GM19193 (cell line): ENCODE measurements around the gene MLIP.

Source experiments
- POLR2A ChIP-seq: IDR thresholded peaks from 4 replicates; pipeline ENCODE4 v1.6.1; 2011; ENCODE audit not compliant: insufficient read depth, insufficient read length; ENCODE audit errors: extremely low read depth

Gene MLIP

GRCh38 chr6:54266400-54266923 is 155.2 kb downstream of the MLIP start:
- no peak for TF ChIP-seq POLR2A

- TF ChIP-seq POLR2A = no peak
Measured at GRCh38 chr6:54267798-54268197, 156.6 kb downstream of the MLIP start.

- TF ChIP-seq POLR2A = no peak
Measured at GRCh38 chr6:54273214-54273820, 162.1 kb downstream of the MLIP start.

GRCh38 chr6:54274383-54274782 is 163.1 kb downstream of the MLIP start:
- TF ChIP-seq POLR2A = no peak

- no peak for TF ChIP-seq POLR2A
Measured at GRCh38 chr6:54282186-54282585, 170.9 kb downstream of the MLIP start.

- TF ChIP-seq POLR2A = no peak
Measured at GRCh38 chr6:54284161-54284860, 173.1 kb downstream of the MLIP start.

- TF ChIP-seq POLR2A = no peak
Measured at GRCh38 chr6:54285595-54285994, 174.4 kb downstream of the MLIP start.

- no peak for TF ChIP-seq POLR2A
Measured at GRCh38 chr6:54286141-54286540, 174.9 kb downstream of the MLIP start.

GRCh38 chr6:54288474-54288873 is 177.2 kb downstream of the MLIP start:
- TF ChIP-seq POLR2A = no peak

GRCh38 chr6:54289426-54289825 is 178.2 kb downstream of the MLIP start:
- TF ChIP-seq POLR2A = no peak

- TF ChIP-seq POLR2A = no peak
Measured at GRCh38 chr6:54291146-54291545, 179.9 kb downstream of the MLIP start.

GRCh38 chr6:54291738-54292137 is 180.5 kb downstream of the MLIP start:
- TF ChIP-seq POLR2A = no peak

GRCh38 chr6:54294965-54295532 is 183.8 kb downstream of the MLIP start:
- TF ChIP-seq POLR2A = no peak

GRCh38 chr6:54299542-54300269 is 188.5 kb downstream of the MLIP start:
- TF ChIP-seq POLR2A = no peak

- TF ChIP-seq POLR2A = no peak
Measured at GRCh38 chr6:54301770-54302169, 190.5 kb downstream of the MLIP start.
